Activated CD8-positive, alpha-beta memory T cell treated with anti-CD3 and anti-CD28 coated beads for 36 hours (primary cell): ENCODE data around the gene SPATA13. TPM values are rescaled to one million over a fixed set of nuclear protein-coding genes. Genes with fewer than 3 reads are reported as not detected.

Experiments used
- CTCF ChIA-PET: fragments of 350-600 bp; sonication (Branson Sonifier 250); formaldehyde crosslinking; loops from one replicate; lab custom pipeline; 2021; ENCODE audit warnings: antibody characterized with exemption; lab: Charles Lee
- POLR2A ChIA-PET: fragments of 350-600 bp; sonication (Branson Sonifier 250); formaldehyde crosslinking; loops from one replicate; lab custom pipeline; 2021; ENCODE audit warnings: antibody characterized with exemption; lab: Charles Lee
- total RNA-seq, 2 experiments: library from RNA; stranded (reverse); gene quantifications; one replicate each; pipeline ENCODE4 v1.2.3, GENCODE V29; 2021

The SPATA13 gene
- total RNA-seq, 2 experiments from 2014 or later: 54.7 TPM

DNA sequence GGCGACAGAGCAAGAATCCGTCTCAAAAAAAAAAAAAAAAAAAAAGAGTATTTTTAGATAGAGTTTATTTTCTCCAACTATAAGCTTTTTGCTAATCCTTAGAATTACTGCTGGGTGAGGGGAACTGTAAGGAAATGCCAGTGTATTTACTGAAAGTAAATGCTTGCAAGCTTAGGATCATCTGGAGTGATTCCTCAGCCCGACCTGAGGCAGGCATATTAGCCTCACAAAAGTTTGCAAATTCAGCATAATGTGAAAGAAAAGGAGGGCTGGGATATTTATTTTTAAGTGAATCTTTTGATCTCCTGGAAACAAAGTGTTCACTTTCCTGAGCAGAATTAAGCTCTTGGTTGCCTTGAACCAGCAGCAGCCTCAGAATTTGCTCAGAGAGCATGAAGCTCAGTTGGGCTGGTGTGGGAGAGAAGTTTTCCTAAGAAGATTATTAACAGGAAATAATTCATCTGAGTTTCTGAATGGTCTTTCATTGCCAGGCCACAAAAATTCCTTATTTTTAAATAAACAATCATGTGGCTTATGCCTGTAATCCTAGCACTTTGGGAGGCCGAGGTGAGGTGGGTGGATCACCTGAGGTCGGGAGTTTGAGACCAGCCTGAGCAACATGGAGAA is 24.7 kb upstream of the SPATA13 start:
- ChIA-PET CTCF (interaction anchor here (0.9 kb wide), 1 partner anchor 8 kb away, joined by 3 read pairs; no protein-coding TSS in a partner anchor), POLR2A (interaction anchor here (0.5 kb wide), 1 partner anchor 97 kb away, joined by 4 read pairs; no protein-coding TSS in a partner anchor)

DNA sequence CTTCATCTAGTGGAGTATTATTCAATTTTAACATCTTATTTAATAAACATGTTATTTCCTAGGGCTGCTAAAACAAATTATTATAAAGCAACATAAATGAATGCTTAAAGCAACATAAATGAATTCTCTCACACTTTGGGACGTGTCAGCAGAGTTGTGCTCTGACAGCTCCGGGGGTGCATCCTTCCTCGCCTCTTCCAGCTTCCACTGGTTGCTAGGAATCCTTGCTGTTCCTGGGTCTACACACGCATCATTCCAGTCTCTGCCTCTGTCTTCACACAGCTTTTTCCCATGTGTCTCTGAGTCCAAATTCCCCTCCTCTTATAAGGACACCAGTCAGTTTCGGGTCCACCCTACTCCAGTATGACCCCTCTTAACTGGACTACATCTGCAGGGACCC is 21.6 kb upstream of the SPATA13 start:
- ChIA-PET CTCF (no interaction called here), POLR2A (no interaction called here)

DNA sequence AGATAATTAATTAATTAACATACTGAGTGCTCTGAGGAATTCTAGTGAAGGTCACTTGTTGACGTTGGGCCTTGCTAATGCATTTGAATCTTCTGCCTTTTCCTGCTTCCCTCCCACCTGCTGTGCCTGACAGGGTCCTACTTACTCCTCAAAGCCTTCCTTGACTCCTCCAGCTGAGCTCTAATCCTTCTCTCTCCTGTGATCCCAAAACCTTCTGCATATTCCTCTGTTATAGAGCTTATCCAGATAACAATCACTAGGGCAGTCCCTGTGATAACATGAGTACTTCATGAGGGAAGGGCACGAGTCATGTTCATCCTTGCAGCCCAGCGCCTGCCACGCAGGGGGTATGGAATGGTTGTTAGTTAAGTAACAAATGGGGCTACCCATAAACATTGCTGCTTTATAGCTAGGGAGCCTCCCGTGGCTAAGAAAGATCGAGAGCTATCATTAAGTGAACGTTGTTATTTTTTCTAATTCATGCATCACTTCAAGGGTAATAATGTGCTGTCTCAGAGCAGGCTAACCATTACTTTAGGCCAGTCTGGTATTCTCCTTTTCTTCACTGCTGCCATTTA is 19.1 kb upstream of the SPATA13 start:
- ChIA-PET POLR2A (interaction anchor here (0.6 to 0.7 kb wide), 2 partner anchors 11 to 323 kb away, joined by 3 read pairs; no protein-coding TSS in a partner anchor), CTCF (no interaction called here)

DNA sequence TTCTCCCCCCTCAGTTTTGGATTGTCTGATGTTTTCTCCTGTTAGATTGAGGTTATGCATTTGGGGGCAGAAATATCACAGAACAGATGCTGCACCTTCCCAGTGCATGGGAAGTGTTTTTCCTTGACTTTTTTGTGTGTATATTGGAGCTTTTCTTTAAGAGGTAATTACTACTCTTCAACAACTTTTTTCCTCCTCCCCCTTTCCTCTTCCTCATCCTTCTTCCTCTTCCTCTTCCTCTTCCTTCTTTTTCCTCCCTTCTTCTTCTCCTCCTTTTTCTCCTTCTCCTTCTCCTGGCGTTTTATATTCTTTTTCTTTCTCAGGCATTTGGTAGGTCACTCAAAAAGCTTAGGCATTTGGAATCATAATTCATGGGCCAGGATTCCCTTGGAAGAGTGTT is 18.1 kb upstream of the SPATA13 start:
- ChIA-PET CTCF (no interaction called here), POLR2A (no interaction called here)

DNA sequence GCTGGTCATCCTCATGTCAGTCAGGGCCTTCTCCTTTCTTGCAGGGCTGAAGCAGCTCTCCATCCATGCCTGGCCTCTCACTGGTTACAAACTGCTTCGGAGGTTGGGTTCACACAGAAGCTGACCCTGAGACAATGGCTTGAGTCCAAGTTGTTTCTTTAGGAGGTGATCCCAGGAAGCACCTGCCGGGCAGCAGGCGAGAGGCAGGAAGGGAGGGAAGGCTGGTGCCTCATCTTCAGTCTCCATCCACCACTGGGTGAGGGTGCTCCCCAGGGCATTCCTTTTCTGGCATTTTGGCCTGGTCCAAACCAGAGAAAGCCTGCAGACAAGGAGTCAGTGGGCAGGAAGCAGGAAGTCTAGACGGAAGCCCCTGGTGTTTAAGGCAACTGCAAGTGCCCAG is 17.6 kb upstream of the SPATA13 start:
- CTCF ChIA-PET: no interaction called here
- POLR2A ChIA-PET: no interaction called here

DNA sequence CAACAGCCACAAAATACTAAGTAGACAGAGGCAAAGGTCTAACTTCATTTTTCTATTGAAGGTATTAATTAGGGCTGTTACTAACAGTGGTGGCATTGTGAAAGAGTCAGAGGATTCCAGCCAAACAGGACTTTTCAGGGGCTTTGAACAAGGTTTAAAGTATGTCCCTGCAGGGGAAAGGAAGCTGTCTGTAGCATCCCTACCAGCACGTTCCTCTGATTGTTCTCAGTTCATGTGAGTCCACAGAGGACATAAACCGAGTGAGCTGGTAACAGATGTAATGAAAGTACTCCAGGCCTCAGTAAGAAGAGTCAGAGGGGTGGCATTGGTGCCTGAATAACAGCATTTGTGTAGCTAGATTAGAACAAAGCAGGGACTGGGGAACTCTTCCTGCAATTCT is 15.3 kb upstream of the SPATA13 start:
- ChIA-PET POLR2A (interaction anchor here (1.4 kb wide), 1 partner anchor 16 kb away, joined by 4 read pairs; the partner anchor contains the start of gene SPATA13), CTCF (no interaction called here)

DNA sequence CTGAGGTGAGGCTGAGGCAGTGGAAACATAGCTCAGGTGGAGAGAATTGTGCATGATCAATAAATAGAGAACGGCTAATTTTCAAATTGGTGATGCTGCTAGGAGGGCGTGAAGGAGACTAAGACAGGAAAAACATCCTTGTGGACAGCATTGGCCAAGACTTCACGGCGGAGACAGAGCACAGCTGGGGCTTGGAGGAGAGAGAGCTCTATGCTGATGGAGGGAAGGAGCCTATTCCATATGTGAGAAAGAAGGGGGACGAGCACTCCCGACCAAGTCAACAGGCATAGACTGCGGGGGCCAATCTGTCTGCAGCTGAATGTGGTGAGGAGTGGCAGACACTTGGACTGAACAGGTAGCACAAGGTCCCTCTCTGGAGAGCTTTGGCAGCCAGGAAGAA is 14.8 kb upstream of the SPATA13 start:
- CTCF ChIA-PET: no interaction called here
- POLR2A ChIA-PET: interaction anchor here (1.4 kb wide), 1 partner anchor 15 kb away, joined by 4 read pairs; the partner anchor contains the start of gene SPATA13

DNA sequence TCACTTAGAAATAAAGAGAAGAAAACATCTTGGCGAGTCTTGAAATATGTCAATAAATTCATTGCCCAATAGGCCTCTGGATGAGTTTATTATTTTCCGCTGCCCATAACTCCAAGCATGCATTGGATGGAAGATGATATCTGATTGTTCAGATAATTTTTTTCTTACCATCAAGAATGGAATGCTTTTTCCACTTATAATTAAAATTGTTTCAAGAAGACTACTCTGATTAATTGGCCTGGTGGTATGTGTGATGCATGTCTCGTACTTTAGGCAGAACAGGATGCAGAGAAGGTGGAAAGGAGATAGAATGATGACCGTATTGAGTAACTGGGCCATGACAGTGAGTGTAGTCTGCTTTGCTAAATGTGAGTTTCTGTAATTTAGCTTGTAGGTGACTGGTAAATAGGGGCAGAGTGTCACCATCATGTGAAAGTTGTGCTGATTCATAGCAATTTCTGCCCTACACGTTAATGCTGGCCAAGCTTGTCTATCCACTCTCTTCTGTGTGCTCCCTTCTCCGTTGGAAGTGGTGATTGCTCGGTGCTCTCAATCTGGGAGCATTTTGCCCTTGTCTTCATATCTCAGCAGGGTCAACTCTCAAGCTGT is 13.5 kb upstream of the SPATA13 start:
- CTCF ChIA-PET: no interaction called here
- POLR2A ChIA-PET: no interaction called here

DNA sequence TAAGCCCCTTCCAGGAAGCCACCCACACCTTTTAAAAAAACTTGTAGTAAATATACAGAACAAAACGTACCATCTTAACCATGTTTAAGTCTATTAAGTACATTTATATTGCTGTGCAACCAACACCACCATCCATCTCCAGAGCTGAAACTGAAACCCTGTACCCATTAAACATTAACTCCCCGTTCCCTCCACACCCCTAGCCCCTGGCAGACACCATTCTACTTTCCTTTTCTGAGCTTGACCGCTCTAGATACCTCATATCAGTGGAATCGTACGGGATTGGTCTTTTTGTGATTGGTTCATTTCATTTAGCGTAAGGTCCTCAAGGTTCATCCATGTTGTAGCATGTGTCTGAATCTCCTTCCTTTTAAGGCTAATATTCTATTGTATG is 13.0 kb upstream of the SPATA13 start:
- ChIA-PET POLR2A (no interaction called here), CTCF (no interaction called here)

DNA sequence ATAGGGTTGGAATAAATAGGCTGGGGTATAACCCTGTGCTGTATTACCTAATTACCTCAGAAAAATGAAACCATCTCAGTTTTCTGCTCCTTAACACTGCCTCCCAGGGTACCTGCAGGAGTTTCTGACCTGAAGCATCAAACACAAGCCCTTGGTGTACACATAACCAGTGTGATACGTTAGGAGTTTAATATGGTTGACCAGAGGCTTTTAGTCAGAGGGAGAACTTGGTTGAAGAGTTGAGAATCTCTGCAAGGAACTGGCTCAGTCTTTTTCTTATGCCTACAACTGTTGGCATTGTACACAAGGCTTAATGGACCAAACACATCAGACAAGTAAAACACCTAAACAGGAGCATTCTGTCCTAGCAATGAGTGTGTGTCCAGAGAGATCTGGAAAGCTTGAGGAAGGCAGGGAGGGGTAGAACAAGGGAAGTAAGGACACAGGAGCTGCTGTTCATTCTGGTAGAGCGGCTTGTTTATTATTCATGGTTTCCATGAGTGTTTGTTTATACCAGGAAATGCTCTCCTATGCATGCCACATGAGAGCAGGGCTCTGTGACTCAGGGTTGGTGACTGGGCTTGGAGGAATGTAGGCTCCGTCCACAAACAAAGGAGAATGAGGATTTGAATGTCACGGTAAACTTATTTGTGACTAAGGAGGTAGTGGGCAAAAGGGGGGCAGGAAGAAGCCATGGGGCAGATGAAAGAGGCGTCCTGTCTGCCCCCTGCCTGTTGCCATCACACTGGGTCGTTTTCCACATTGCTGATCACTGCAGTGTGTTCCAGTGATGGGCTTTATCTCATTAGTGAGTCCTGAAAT is 11.9 kb upstream of the SPATA13 start:
- POLR2A ChIA-PET: no interaction called here
- CTCF ChIA-PET: no interaction called here

DNA sequence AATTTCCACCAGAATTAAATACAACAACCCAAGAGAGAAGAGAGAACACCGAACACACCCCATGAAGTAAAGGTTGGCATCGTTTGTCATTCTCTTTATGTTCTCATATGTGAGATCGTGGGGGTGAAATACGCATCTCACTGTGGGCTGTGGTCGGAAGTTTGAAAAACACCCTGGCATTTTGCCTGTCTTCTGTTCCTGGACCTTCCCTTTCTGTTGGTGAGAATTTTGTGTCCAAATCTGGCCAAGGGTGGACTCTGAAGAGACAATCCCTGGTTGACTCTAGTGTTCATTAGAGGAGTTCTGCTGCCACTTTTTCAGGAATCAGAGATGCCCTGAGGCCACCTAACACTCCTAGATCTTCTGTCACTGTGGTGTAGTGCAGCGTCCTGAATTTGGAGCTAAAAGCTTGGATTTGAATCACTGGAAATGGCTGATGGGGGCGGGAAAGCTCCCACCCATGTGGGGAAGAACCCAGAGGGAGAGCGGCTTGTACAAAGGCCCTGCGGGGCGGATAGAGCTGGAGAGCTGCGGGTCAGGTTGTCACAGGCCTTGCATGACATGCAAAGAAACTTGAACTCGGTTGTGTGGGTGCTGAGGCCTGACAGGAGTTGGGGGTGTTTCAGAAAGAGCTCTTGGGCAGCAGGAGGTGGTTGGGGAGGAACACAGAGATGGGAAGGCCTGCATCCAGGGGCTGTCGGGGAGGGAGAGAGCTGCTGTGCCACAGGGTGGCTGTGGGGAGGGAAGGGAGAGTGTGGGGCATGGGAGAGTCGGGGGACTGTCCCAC is 11.1 kb upstream of the SPATA13 start:
- ChIA-PET POLR2A (no interaction called here), CTCF (no interaction called here)

DNA sequence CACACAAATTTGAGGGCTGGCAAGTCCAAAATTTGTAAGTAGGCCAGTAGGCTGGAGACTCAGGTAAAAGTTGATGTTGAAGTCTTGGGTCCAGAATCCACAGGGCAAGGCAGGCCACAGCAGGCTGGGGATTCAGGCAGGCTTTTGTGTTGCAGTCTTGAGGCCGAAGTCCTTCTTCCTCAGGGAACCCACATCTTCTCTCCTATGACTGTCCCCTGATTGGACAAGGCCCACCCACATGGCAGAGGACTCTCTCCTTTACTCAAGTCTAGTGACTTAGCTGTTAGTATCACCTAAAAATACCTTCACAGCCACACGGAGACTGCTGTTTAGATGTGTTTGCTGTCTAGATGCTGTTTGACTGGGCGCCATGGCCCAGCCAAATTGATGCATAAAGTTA is 9.9 kb upstream of the SPATA13 start:
- ChIA-PET CTCF (no interaction called here), POLR2A (no interaction called here)

DNA sequence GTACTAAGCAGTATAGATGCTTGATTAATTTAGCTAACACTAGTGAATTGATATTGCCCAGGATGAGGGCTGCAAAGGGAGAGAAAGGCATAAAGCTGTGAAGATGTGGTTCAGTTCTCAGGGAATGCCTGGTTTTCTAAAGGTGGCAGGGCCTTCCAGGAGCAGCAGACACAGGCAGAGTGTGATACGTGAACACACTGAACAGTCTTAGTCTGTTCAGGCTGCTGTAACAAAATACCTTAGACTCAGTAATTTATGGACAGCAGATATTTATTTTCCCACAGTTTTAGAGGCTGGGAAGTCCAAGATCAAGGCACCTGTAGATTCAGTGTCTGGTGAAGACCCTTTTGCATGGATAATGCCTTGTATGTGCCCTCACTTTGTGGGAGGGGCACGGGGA is 8.7 kb upstream of the SPATA13 start:
- ChIA-PET POLR2A (interaction anchor here (0.5 to 0.6 kb wide), 2 partner anchors 8 to 11 kb away, joined by 3 to 4 read pairs; no protein-coding TSS in a partner anchor), CTCF (no interaction called here)

DNA sequence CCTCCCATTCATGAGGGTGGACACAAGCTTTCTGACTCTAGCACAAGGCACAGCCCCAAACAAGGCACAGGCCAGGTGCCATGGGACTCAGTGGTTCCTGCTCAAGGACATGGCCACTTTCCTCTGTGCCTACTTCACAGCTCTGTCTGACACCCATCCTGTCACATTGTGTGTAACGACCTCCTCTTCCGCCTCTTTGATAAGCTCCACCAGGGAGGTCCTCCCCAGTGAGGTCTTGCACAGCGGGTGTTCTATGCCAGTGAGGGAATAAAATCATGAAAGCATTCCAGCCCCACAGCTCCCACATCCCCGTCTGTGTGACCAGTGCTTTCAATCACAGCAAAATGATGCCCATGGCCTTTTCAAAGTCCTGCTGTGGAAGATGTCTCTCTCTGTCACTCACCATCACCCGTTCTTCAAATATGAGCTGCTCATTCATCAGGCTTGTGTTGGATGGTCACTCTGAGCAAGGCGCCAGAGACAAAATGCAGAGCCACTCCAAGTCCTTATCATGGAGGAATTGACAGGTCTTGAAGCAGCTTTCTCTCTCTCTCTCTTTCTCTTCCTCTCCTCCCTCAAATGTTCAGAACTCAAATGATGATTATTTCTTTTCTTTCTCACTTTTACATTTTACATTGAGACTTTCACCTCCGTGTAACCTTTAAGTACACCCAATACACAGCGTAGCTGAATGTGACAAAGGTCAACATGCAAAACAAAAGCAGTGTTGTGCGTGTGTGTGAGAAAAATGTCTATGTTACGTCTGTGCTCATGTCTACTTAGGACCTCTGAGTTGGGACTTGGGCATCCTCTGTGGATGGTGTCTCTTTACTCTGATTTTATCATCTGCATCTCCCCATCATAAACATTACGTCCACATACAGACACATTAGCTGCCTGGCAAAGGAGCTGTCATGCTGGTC is 8.0 kb upstream of the SPATA13 start:
- ChIA-PET POLR2A (interaction anchor here (0.5 kb wide), 1 partner anchor 11 kb away, joined by 3 read pairs; no protein-coding TSS in a partner anchor), CTCF (interaction anchor here (0.6 kb wide), 1 partner anchor 50 kb away, joined by 4 read pairs; no protein-coding TSS in a partner anchor)

DNA sequence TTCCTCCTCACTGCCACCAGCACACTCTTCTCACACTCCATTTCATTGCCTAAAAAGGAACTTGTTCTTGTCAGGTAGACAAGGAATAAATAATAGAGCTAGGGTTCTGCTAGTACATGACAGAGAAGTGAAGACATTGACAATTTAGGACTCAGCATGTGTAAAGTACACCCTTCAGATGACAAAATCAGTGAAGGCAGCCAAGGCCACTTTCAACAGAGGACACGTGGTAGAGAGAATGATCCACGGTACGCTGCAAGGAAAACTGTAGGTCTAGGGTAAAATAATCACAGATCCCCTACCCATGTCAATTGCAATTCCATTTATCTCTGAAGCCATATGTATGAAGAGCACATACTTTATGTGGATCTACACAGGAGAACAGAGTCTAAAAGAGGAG is 7.2 kb upstream of the SPATA13 start:
- POLR2A ChIA-PET: no interaction called here
- CTCF ChIA-PET: no interaction called here

DNA sequence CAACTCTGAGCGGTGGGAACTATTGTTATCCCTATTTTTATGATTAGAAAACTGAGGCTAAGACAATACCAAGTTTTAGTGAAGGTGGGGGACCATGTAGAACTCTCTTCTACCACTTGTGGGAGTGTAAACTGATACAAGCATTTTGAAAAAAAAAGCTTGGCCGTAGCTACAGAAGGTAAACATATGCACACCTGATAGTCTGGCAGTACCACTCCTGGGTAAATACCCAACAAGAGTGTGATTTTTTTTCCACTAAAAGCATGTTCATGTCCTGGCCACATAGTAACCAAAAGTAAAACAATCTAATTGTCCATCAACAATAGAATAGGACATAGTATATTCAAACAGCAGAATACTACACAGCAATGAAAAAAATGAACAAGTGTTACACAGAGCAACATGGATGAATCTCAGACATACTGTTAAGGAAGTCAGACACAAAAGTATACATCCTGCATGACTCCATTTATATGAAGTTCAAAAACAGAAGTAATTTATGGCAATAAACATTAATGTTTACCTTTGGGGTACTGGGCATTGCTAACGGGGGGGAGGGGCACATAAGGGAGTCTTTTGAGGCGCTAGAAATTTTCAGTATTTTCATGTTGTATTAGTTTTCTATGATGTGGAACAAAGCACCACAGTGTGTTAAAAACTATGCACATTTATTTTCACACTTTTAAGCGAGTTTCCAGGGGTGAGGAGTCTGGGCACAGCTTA is 6.4 kb upstream of the SPATA13 start:
- POLR2A ChIA-PET: no interaction called here

DNA sequence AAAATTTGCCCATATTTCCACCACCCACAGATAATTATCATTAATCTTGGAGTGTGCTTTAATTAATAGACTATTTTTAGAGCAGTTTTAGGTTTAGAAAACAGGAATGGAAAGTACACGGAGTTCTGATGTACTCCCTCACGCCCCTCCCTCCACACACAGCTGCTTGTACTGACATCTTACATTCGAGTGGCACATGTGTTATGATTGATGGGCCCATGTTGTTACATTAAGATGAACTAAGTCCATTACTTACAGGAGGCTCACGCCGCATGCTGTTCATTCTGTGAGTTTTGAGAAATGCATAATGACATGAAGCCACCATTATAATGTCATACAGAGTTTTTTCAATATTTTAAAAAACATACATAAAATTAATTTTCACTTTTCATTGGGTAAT is 1.2 kb upstream of the SPATA13 start:
- POLR2A ChIA-PET: no interaction called here
- CTCF ChIA-PET: no interaction called here

More for the DNA sequence above, 6.4 kb upstream of the SPATA13 start:
- CTCF ChIA-PET: no interaction called here
